Measurements from ENCODE around the gene KIF5B.
A peak's percentile ranks its signal among the peaks of the same experiment; 100 is the strongest.
"Not testable (repeated sequence)": the region's sequence is repeated elsewhere in the genome, so short reads cannot be mapped to it uniquely, and the experiment has no call there.

KIF5B gene

DNA sequence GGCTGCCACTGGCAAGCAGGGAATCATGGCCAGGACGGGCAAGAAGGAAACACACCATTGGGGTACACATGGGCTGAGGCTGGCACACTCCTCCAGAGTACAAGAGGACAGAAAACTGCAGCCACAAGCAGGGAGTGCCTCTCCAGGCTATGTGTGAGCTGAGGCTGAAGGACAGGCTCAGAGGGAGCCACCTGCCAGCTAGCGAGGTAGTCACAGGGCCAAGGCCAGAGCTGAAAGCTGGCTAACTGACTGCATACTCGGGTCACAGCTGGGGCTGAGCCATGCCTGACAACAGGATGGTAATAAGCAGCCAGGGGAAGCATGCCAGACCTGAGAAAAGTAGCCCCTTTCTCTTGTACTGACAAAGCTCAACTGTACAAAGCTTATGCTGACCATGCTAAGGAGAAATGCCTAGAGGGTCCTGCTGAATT, 52.0 kb downstream of the KIF5B start:
- no peak for DNase-seq

DNA sequence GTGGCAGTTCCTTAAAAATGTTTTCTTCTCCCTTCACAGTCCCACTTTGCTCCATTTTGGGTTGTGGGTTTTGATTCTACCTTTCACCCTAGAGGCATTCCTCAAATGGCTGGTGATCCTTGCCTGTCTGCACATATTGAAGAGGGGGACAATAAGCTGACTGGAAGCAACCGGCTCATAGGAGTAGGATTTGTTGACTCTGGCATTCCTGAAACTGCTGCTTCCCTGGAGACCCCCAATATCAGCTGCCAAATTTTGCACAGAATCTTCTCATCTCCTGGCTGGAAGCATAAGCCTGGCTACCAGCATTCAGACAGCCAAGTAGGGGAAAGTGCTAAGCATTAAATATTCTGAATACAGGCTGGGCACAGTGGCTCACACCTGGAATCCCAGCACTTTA, 53.7 kb downstream of the KIF5B start:
- no peak for DNase-seq

DNA sequence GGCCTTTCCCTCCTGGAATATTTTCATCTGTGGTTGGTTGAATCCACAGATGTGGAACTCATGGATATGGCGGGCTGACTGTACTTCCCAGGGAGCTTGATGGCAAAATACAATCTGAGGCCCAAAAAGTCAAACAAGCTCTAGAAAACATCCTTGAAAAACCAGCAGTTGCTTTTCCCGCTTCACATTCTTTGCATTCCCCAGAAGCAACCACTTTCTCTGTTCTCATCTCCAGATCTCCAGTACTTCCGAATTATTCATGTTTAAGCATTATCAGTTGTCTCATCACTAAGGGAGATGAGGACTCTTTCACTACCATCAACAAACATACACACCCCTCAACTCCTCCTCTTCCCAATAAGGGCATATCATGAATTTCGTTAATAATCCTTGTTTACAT, 55.3 kb downstream of the KIF5B start:
- no peak for DNase-seq

DNA sequence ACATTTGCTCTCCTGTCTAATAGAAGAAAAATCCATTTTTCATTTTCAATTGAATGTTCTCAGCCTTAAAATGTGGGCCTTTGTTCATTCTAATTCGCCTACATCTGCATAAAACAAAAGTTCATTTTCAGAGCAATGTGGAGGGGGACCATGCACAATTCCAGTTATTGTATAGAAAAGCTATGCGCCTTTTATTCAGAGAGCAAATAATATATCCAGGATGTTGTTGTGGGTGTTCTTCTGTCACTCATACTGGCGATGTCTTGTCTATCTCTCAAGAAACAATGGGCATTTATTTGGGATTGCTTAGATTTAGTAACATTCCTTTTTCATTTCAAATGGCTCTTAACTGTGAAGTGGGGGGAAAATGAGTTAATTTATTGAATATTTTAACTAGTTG, 56.4 kb downstream of the KIF5B start:
- DNase-seq, result no peak

DNA sequence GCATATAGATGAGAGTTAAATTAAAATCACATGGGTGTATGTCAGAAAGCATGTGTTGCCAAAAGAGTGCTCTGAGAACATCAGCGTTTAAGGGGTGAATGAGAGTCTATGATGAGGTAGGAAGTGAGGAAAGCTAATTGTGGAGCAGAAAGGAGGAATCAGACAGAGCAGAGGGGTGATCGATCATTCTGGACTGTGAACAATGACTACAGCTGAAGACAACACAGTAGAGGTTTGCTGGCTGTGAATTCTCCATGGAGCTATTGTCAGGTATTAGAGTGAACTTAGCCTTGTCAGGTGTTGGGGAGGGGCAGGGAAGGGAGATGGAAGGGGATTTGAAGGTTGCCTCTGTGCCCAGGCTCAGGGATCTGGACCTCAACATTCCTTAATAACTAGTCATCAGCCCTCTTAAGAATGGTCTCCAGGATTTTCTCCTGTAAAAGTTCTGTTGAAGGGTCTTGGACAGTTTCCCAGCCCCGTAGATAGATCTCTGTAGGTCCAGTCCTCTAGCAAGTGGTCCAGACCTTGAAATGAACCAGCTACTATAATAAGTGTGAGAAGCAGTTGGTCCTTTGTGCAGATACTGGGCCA, 57.1 kb downstream of the KIF5B start:
- no peak for DNase-seq

DNA sequence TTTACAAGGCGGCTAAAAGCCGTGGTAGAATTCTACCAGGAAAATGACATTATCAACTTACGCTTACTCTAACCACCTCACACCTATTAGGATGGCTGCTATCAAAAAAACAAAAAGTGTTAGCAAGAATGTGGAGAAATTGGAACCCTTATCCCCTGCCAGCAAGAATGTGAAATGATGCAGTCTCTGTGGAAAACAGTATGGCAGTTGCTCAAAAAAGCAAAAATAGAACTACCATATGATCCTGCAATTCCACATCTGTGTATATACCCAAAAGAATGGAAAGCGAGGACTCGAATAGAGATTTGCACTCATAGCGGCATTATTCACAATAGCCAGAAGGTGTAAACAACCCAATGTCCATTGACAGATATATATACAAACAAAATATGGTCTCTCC, 61.3 kb downstream of the KIF5B start:
- DNase-seq, result no peak

DNA sequence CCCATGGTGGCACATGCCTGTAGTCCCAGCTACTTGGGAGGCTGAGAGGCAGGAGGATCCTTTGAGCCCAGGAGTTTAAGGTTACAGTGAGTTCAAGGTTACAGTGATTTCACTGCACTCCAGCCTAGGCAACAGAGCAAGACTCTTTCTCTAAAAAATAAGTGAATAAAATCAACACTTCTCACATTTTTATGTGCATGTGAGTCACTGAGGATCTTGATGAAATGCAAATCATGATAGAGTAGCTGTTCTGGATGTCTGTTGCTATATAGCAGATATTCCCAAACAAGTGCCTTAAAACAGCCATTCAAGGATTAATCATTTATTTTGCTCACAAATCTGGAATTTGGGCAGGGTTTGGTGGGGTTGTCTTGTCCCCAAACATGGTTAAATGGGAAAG, 65.3 kb downstream of the KIF5B start:
- no peak for DNase-seq

DNA sequence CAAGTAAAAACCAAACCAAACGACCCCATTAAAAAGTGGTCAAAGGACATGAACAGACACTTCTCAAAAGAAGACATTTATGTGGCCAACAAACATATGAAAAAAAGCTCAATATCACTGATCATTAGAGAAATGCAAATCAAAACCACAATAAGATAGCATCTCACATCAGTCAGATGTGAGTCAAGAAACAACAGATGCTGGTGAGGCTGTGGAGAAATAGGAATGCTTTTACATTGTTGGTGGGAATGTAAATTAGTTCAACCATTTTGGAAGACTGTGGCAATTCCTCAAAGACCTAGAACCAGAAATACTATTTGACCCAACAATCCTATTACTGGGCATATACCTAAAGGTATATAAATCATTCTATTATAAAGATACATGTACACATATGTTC, 68.4 kb downstream of the KIF5B start:
- not testable (repeated sequence) for DNase-seq

DNA sequence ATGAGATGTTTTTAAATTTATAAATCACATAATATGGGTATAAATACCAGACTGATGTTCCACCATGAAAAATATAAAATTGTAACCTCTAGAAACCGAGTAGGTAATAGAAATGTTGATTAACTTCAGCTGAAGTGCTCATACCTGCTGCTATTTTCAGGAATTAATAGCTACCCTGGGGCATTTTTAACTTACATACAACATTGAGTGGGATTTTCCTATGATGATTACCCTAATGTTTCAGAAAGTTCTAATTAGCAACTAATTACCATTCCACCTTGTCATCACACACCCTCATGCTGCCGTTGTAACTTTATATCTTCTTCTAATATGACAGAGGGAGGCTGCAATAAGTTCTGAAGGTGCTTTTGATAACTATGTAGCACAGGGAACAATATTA, 74.1 kb downstream of the KIF5B start:
- no peak for DNase-seq

DNA sequence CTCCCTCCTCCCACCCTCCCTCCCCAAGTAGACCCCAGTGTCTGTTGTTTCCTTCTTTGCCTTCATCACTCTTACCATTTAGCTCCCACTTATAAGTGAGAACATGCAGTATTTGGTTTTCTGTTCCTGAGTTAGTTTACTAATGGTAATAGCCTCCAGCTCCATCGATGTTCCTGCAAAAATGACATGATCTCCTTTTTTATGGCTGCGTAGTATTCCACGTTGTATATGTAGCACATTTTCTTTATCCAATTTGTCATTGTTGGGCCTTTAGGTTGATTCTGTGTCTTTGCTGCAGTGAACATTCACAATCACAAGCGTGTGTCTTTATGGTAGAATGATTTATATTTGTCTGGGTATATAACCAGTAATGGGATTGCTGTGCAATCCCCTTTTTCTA, 75.8 kb downstream of the KIF5B start:
- no peak for DNase-seq

DNA sequence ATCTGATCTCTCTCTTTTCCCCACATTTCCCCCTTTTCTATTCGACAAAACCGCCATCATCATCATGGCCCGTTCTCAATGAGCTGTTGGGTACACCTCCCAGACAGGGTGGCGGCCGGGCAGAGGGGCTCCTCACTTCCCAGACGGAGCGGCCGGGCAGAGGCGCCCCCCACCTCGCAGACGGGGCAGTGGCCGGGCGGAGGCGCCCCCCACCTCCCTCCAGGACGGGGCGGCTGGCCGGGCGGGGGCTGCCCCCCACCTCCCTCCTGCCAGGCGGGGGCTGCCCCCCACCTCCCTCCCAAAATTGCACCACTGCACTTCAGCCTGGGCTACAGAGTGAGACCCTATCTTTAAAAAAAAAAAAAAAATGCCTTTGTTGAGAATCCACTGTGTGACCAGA, 77.2 kb downstream of the KIF5B start:
- not testable (repeated sequence) for DNase-seq

DNA sequence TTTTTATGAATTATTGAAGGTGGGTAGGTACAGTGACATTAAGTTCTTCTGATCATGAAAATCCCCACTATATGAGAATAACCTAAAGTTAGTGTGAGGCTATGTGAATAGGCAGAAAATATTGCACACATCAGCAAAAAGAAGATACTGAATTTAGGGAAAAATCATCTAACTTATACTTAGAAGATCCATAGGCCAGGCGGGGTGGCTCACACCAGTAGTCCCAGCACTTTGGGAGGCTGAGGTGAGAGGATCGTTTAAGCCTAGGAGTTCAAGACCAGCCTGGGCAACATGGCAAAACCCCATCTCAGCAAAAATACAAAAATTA, 78.1 kb downstream of the KIF5B start:
- no peak for DNase-seq

DNA sequence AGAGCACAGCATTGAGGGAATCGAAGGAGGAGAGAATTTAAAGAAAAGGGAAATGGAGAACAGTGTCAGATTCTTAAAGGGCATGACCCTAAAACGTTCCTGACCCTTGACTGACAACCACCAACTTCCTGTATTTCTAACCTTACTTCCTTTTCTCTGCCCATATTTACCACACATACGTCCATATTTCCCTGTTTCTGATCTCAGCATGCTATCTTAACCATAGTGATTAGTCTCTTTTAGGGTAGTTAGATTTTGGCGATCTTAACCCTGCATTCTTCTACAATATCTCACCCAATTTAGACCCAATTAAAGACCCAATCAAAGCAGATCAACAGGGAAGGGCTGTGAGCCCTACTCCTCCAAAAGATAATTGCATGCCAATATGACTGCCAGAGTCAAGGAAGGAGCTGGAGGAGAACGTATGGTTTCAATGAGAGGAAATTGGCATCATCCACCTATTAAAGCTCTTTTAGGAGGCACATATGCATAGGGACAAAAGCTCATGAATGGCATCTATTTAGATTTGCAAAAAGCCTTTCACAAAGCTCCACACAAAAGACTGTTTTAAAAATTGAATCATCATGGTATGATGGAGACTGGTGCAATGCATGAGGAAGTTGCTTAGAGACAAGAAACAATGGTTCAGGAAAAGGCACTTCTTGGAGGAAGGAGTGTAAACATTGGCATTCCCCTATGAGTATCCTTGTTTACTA, 78.6 kb downstream of the KIF5B start:
- DNase-seq, result peak in 1 of 2 donors; percentile 82

DNA sequence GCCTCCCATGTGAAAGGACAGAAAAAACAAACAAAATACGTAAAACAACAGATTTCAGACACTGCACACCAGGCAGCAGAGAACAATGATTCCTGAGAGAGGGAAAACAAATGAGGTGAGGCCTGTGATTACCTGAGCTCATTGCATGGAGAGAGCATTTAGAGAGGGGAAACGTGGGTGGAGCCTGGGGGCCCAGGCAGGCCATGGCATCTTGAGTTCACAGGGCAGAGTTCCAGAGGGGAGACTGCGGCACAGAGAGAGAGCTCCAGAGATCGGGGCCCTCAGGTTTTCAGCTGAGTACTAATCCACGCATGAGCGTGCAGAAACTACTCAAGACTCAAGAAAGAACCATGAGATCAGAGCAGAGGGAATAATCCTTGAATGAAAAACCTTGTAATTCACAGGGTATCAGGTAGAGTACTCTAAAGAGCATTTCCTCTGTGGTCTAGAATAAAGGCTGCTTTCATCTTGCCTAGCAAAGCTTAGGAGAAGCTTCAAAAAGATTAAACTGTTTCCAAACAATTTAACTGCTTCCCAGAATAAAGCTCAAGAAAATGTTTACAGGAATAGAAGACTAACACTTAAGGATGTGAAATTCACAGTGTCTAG, 81.0 kb downstream of the KIF5B start:
- no peak for DNase-seq

DNA sequence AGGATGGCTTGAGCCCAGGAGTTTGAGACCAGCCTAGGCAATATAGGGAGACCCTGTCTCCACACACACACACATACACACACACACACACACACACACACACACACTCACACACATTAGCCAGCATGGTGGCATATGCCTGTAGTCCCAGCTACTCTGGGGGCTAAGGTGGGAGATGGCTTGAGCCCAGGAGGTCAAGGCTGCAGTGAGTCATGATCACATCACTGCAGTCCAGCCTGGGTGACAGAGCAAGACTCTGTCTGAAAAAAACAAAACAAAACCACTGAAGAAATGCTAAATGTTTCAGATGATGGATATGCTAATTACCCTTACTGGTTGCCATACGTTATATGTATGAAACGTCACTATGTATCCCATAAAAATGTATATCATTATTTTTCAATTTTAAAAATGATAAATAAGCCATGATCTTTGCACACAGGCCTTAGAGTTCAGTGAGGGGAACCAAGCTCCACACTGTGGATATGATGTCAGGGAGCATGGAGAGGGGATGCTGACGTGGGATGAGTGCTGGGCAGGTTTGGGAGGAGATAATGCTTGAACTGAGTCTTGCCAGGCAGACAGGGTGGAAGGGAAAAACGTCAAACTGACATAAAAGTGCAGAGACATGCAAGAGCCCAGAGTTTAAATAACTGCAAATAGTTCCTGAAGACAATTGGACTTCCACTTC, 81.6 kb downstream of the KIF5B start:
- DNase-seq, result no peak

DNA sequence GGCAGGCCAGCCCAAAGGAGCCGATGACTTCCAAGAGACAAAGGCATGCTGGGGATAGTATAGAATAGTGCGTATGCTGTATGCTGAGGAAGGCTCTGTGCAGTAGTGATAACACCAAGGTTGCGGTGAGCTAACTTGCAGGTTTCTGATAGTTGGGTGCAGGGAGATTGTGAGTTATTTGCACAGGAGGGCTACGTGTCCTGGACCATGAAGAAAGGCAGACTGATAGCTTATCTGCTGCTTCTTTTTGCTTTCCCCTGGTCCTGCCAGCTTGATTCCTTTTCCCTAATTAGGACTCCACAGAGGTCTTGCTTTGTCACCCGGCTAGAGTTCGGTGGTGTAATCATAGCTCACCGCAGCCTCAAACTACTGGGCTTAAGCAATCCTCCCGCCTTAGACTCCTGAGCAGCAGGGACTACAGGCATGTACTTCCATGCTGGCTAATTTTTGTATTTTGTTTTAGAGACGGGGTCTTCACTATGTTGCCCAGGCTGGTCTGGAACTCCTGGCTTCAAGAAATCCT, 83.6 kb downstream of the KIF5B start:
- no peak for DNase-seq

DNA sequence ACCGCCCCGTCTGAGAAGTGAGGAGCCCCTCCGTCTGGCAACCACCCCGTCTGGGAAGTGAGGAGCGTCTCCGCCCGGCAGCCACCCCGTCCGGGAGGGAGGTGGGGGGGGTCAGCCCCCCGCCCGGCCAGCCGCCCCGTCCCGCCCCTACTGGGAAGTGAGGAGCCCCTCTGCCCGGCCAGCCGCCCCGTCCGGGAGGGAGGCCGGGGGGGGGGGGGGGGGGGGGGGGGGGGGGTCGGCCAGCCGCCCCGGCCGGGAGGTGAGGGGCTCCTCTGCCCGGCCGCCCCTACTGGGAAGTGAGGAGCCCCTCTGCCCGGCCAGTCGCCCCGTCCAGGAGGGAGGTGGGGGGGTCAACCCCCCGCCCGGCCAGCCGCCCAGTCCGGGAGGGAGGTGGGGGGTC, 86.4 kb downstream of the KIF5B start:
- DNase-seq, result not testable (repeated sequence)

DNA sequence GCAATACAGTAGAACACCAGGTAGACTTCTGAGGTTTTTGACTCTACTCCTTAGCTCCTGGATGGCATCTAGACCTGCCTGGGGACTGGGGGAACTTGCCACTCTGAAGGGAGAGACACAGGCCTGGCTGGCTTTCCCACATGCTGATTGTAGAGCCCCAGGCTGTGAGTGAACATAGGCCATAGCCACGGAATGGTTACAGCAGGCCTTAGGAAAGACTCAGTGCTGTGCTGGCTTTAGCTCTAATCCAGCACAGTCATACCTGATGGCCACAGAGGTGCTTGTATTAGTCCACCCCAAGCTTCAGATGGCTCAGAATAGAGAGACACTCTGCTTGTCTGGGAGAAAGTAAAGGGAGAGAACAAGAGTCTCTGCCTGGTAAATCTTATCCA, 92.6 kb downstream of the KIF5B start:
- DNase-seq, result no peak

DNA sequence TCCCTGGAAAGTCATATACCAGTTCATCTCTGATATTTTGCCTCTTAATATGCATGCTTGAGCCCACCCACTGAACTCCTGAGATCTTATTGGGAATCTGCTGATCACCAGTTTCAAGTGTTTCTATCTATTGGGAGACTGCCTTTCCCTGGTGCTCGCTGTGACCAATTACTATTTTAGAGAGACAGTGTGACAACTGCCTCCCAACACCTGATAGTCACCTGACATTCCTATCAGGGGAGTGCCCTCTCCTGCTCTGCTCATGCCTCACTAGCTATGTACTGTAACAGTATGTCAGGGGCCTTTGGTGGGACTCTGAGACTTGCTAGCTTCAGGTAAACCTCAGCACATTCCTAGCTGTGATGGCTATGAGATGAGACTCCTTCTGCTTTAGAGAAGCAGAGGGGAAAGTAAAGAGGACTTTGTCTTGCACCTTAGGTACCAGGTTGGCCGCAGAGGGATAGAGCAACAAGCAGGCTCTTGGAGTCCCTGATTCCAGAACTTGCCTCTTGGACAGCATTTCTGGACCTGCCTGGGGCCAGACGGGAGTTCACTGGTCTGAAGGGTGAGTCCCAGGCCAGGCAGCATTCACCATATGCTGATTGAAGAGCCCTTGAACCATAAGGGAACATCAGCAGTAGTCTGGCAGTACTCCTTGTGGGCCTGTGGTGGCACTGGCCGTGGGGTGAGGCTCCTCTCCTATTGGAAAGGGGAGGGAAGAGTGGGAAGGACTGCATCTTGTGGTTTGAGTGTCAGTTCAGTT, 93.2 kb downstream of the KIF5B start:
- DNase-seq, result no peak

DNA sequence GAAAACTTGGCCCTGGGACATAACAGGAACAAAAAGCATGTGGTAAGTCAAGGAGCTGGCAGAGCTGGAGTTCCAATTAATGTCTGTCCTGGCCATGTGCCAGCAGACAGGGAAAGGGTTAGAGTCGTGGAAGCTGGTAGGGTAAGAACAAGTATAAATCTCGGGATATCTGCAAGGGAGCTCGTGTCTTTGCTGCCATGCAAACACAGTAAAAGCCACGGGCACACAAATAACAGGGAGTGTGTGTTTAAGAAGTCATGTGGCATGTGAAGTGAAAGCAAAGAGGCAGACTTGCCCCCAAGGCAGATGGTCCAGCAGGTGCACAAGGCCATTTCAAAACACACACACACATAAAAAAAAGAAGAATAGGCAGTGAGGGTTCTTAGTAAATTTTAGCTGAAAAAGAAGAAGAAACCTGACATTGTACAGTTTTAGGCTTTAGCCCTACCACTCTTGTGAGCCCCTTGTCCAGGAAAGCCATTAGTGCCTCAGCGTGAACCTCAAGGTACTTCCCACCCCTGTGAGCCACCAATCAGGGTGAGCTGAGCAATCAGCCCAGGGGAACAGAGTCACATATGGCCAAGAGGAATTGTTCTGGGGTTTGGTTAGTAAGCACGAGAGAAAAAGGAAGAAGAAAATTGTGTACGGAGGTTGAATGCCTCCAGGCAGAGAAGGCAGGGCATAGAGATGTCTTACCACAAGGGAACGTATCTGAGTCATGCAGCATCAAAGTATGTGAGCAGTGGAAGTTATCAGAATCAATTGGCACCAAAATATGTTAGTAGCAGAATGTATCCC, 94.7 kb downstream of the KIF5B start:
- peak in 1 of 2 donors; percentile 63 for DNase-seq

DNA sequence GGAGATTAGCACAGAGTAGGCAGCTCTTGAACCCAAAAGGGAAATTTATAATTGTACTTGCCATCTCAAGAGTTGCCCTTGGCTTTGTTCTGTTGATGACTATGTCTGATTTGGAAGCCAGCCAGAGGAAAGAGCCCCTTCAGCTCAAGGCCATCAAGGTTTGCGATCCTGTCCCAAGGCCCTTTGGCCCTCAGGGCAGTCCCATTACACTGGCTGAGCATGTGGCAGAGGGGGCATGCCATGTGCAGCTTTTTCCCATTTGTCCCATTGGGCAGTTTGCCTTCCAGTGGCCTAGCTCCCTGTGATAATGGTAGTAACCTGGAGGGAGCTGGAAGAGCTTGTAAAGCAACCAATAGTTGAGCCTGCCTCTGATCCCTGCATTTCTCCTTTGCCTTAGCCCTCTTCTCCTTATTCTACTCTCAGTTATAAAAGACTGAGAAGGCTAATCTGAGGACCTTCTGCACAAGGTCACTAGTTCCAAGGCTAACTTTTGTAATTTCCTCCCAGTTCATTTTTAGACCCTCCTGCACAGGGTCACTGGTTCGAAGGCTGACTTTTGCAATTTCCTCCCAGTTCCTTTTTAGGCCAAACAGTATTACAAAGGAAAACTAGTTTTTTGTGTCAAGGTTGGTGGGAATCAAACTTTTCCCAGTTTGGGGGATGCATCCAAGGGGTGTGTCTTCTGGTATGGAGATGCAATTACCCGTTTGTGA, 96.6 kb downstream of the KIF5B start:
- DNase-seq, result no peak

All from bone marrow (tissue), 2 donors.